T-cell (primary cell): ENCODE data around the gene NEU4. TPM values are rescaled to one million over a fixed set of nuclear protein-coding genes. Genes with fewer than 3 reads are reported as not detected.

Source experiments
- ATAC-seq, 4 experiments: fragments of 200-7000 bp in 3 of 4; fragments of 150-1000 bp in 1 of 4; cut with Tn5 transposase; replicated peaks in 1 of 4; 1 replicate in 3 of 4; 2 replicates in 1 of 4; pipeline ENCODE4 v1.10.0; 2021; ENCODE audit warnings: moderate library complexity in 3 of 4, mild to moderate bottlenecking in 2 of 4, moderate number of reproducible peaks in 1 of 4
- CTCF ChIA-PET, 2 donors: fragments of 300-600 bp; sonication (Branson Sonifier 250); formaldehyde crosslinking; loops; one replicate each; lab custom pipeline; 2022; ENCODE audit warnings: antibody characterized with exemption in 2 of 2; lab: Charles Lee
- POLR2A ChIA-PET, 2 donors: fragments of 300-600 bp; sonication (Branson Sonifier 250); formaldehyde crosslinking; loops; one replicate each; lab custom pipeline; 2022; ENCODE audit warnings: antibody characterized with exemption in 2 of 2; lab: Charles Lee
- DNase-seq, 35 experiments: peaks; one replicate each; pipeline versions ENCODE4 v3.0.0 to v3.0.0-alpha.2; 2013 to 2023
- H3K27ac ChIP-seq: one replicate; pipeline ENCODE4 v1.5.1; 2013; ENCODE audit warnings: low read length
- H3K27me3 ChIP-seq, 2 experiments: replicated peaks in 1 of 2; 1 replicate in 1 of 2; 2 replicates in 1 of 2; pipeline versions ENCODE4 v1.6.1 to v1.7.0; 2013; ENCODE audit warnings: low read length in 1 of 2, mixed read lengths in 1 of 2; ENCODE audit not compliant: control insufficient read depth in 2 of 2, insufficient read depth in 2 of 2; ENCODE audit errors: extremely low read depth in 1 of 2
- H3K36me3 ChIP-seq, 2 donors: 1 replicate in 1 of 2; 2 replicates in 1 of 2; pipeline versions ENCODE4 v1.6.1 to v1.7.0; 2013; ENCODE audit warnings: low read length in 1 of 2; ENCODE audit not compliant: control insufficient read depth in 2 of 2, insufficient read depth in 1 of 2; ENCODE audit errors: extremely low read depth in 1 of 2
- H3K4me1 ChIP-seq, 2 experiments: 1 replicate in 1 of 2; 2 replicates in 1 of 2; pipeline versions ENCODE4 v1.6.1 to v1.7.0; 2013; ENCODE audit warnings: low read length in 2 of 2, mixed read lengths in 1 of 2; ENCODE audit not compliant: insufficient read depth in 2 of 2, control insufficient read depth in 1 of 2; ENCODE audit errors: extremely low read depth in 1 of 2
- H3K4me3 ChIP-seq, 2 donors: 1 replicate in 1 of 2; 2 replicates in 1 of 2; pipeline versions ENCODE4 v1.5.1 to v1.7.0; 2013; ENCODE audit warnings: mild to moderate bottlenecking in 2 of 2, low read length in 1 of 2, moderate library complexity in 1 of 2; ENCODE audit not compliant: control insufficient read depth in 1 of 2; ENCODE audit errors: extremely low read depth in 1 of 2
- H3K9me3 ChIP-seq: 2 replicates; pipeline ENCODE4 v1.7.0; 2013
- H3K27ac Mint-ChIP-seq, 2 donors: one replicate each; pipeline ENCODE4 v1.8.0; 2020 to 2021; ENCODE audit warnings: mild to moderate bottlenecking in 2 of 2, mixed read lengths in 2 of 2
- H3K27me3 Mint-ChIP-seq, 2 donors: one replicate each; pipeline ENCODE4 v1.8.0; 2021 to 2022; ENCODE audit warnings: mixed read lengths in 2 of 2
- H3K36me3 Mint-ChIP-seq: one replicate; pipeline ENCODE4 v1.8.0; 2021; ENCODE audit warnings: mixed read lengths
- H3K4me1 Mint-ChIP-seq, 3 donors: one replicate each; pipeline ENCODE4 v1.8.0; 2020 to 2022; ENCODE audit warnings: mixed read lengths in 3 of 3, mild to moderate bottlenecking in 1 of 3
- H3K4me3 Mint-ChIP-seq, 3 donors: one replicate each; pipeline ENCODE4 v1.8.0; 2020 to 2022; ENCODE audit warnings: mild to moderate bottlenecking in 3 of 3, mixed read lengths in 3 of 3, moderate library complexity in 3 of 3
- H3K9me3 Mint-ChIP-seq, 3 donors: one replicate each; pipeline ENCODE4 v1.8.0; 2020 to 2022; ENCODE audit warnings: mixed read lengths in 3 of 3
- WGBS: methylation state at CpG from one replicate; pipeline ENCODE4 v1.1.5; 2013; ENCODE audit warnings: missing lambda C conversion rate; ENCODE audit not compliant: insufficient coverage; 5-methylcytosine and 5-hydroxymethylcytosine counted together
- total RNA-seq, 35 experiments: library from RNA in 6 of 35; stranded (reverse) in 6 of 35; fragments of 120-200 nt in 1 of 35; gene quantifications; one replicate each; pipeline versions ENCODE4 v1.2.1 to v1.2.4 and lab custom pipeline; 2013 to 2026

The NEU4 gene
- total RNA-seq, 5 donors from 2014 or later (not counting 1 experiment from before 2014, with no cell fraction given): 0.26 to 1.6 (median 1.4) TPM; not detected in 2

DNA sequence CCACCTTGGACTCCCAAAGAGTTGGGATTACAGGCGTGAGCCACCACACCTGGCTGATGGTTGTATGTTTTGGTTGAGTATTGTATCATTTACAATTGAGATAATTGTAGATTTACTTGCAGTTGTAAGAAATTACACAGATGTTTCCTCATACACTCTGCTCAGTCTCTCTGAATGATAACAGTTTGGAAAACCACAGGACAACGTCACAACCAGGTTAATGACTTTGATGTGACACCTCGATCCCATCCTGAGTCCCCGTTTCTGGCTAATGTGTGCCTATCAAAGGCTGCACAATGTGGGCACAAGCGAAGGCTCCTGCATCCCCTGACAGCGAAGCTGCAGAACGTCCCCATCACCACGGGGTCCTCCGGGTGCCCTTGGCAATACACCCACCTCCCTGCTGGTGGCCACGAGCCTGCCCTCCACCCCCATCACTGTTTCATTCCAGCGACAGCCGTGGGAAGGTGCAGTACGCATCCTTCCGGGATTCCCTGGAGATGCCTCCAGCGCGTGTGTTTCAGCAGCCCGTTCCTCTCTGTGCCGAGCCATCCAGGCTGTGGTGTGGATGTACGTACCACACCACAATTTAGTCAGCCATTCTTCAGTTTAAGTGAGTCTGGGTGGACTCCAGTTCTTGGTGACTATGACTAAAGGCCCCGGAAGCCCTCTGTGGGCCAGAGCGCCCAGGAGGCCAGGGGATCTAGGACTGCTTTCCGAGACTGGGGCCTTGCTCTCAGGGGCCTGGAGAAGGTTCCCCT lies 54.0 kb downstream of the NEU4 start:
- Histone ChIP-seq H3K36me3 (no peaks in the 10 kb centered on the region), H3K27me3 (peaks cover 0 to 36% of the 10 kb centered on the region in 2 experiments), H3K4me3 (peak overlapping the region; percentile 5 to 13), H3K9me3 (no peaks in the 10 kb centered on the region), H3K4me1 (peaks cover 10 to 98% of the 10 kb centered on the region in 2 experiments), H3K27ac (peak overlapping the region; percentile 38)
- ChIA-PET POLR2A (no interaction called here), CTCF (no interaction called here)
- H3K27me3 Mint-ChIP-seq: peaks cover 19 to 40% of the 10 kb centered on the region in 2 donors
- DNase-seq (peak in 1 of 35 experiments; percentile 2), ATAC-seq (peak in 1 of 4 experiments; percentile 2)
- peaks cover 52 to 75% (median 63%) of the 10 kb centered on the region in 3 donors for H3K4me1 Mint-ChIP-seq
- no peaks in the 10 kb centered on the region for H3K36me3 Mint-ChIP-seq
- H3K27ac Mint-ChIP-seq: peak overlapping the region; percentile 75 to 80
- H3K9me3 Mint-ChIP-seq: no peaks in the 10 kb centered on the region
- H3K4me3 Mint-ChIP-seq: peak overlapping the region; percentile 47 to 69 (median 56)
- WGBS: 40% methylated on average over 6 of the region's 22 CpGs

DNA sequence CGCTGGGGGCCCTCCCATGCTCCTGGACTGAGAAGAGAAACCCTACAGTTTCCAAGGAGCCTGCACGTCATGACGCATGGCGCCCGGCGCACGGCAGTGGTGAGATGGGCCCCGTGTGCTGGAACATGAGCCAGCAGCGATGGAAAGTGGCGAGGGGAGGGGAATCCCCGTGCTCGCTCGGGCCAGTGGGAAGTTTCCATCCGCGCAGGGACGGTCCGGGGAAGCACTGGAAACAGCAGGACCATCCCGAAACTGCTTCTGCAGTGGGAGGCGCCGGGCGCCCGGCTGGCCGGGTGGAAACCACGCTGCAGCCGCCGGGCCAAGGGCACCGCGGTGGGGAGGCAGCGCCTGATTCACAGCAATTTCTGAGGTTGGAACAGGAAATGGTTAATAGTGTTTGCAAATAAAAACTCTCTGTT lies 54.6 kb downstream of the NEU4 start:
- H3K4me1 Mint-ChIP-seq: peaks cover 55 to 77% (median 64%) of the 10 kb centered on the region in 3 donors
- CTCF ChIA-PET: no interaction called here
- no peaks in the 10 kb centered on the region for H3K9me3 Mint-ChIP-seq
- Histone ChIP-seq H3K36me3 (no peaks in the 10 kb centered on the region), H3K4me3 (peak overlapping the region; percentile 5 to 13), H3K9me3 (no peaks in the 10 kb centered on the region), H3K4me1 (peaks cover 12 to 98% of the 10 kb centered on the region in 2 experiments), H3K27ac (peak overlapping the region; percentile 38), H3K27me3 (peaks cover 0 to 36% of the 10 kb centered on the region in 2 experiments)
- 5% methylated on average over 19 of the region's 29 CpGs for WGBS
- DNase-seq (peak in 4 of 35 experiments; percentile 4 to 65 (median 38)), ATAC-seq (peak in 2 of 4 experiments; percentile 7 to 11)
- peak overlapping the region; percentile 47 to 69 (median 56) for H3K4me3 Mint-ChIP-seq
- H3K36me3 Mint-ChIP-seq: no peaks in the 10 kb centered on the region
- POLR2A ChIA-PET: no interaction called here
- peak overlapping the region; percentile 75 to 80 for H3K27ac Mint-ChIP-seq
- peaks cover 19 to 40% of the 10 kb centered on the region in 2 donors for H3K27me3 Mint-ChIP-seq

DNA sequence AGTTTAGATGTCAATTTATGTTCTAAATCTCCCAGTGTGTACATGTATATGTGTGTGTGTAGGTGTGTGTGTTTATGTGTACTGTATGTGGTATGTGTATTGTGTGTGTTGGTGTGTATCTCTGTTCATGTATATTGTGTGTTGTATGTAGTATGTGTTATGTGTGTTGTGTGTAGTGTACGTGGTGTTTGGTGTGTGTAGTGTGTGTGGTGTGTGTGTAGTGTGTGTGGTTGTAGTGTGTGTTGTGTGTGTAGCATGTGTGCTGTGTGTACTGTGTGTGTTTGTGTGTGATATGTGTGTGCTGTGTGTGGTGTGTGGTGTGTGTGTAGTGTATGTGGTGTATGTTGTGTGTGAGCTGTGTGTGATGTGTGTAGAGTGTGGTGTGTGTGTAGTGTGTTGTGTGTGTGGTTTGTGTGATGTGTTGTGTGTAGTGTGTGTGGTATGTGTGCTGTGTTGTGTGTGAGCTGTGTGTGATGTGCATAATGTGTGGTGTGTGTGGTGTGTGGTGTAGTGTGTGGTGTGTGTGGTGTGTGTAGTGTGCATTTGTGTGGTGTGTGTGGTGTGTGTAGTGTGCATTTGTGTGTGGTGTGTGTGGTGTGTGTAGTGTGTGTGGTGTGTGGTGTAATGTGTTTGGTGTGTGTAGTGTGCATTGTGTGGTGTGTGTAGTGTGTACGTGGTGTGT lies 55.3 kb downstream of the NEU4 start:
- Histone ChIP-seq H3K9me3 (no peaks in the 10 kb centered on the region), H3K27ac (peak overlapping the region; percentile 38), H3K27me3 (peaks cover 0 to 36% of the 10 kb centered on the region in 2 experiments), H3K4me1 (peaks cover 12 to 99% of the 10 kb centered on the region in 2 experiments), H3K4me3 (peak overlapping the region in 1 of 2 donors; percentile 13), H3K36me3 (no peaks in the 10 kb centered on the region)
- H3K9me3 Mint-ChIP-seq: no peaks in the 10 kb centered on the region
- POLR2A ChIA-PET: no interaction called here
- ATAC-seq (no peak), DNase-seq (no peak)
- peak overlapping the region in 2 of 3 donors; percentile 2 to 4 for H3K4me3 Mint-ChIP-seq
- peaks cover 61 to 81% (median 68%) of the 10 kb centered on the region in 3 donors for H3K4me1 Mint-ChIP-seq
- no peaks in the 10 kb centered on the region for H3K36me3 Mint-ChIP-seq
- H3K27ac Mint-ChIP-seq: peak overlapping the region; percentile 55 to 64
- H3K27me3 Mint-ChIP-seq: peaks cover 19 to 40% of the 10 kb centered on the region in 2 donors
- CTCF ChIA-PET: no interaction called here
- WGBS: 64% methylated on average over 2 of the region's 2 CpGs

DNA sequence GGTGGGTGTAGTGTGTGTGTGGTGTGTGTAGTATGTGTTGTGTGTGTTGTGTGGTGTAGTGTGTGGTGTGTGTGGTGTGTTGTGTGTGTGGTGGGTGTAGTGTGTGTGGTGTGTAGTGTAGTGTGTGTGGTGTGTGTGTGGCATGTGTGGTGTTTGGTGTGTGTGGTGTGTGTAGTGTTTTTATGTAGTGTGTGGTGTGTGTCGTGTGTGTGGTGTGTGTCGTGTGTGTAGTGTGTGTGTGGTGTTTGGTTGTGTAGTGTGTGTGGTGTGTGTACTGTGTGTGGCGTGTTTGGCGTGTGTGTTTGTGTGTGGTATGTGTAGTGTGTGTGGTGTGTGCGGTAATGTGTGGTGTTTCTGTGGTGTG lies 55.8 kb downstream of the NEU4 start:
- Histone ChIP-seq H3K27ac (peak overlapping the region; percentile 38), H3K4me1 (peaks cover 12 to 99% of the 10 kb centered on the region in 2 experiments), H3K4me3 (no peak overlapping the region), H3K9me3 (no peaks in the 10 kb centered on the region), H3K36me3 (no peaks in the 10 kb centered on the region), H3K27me3 (peaks cover 0 to 36% of the 10 kb centered on the region in 2 experiments)
- 95% methylated on average over 5 of the region's 5 CpGs for WGBS
- Mint-ChIP-seq H3K9me3 (no peaks in the 10 kb centered on the region), H3K36me3 (no peaks in the 10 kb centered on the region), H3K4me1 (peaks cover 57 to 79% (median 63%) of the 10 kb centered on the region in 3 donors), H3K27me3 (peaks cover 19 to 40% of the 10 kb centered on the region in 2 donors), H3K4me3 (no peak overlapping the region), H3K27ac (no peak overlapping the region)
- DNase-seq (no peak), ATAC-seq (no peak)
- ChIA-PET POLR2A (no interaction called here), CTCF (no interaction called here)

DNA sequence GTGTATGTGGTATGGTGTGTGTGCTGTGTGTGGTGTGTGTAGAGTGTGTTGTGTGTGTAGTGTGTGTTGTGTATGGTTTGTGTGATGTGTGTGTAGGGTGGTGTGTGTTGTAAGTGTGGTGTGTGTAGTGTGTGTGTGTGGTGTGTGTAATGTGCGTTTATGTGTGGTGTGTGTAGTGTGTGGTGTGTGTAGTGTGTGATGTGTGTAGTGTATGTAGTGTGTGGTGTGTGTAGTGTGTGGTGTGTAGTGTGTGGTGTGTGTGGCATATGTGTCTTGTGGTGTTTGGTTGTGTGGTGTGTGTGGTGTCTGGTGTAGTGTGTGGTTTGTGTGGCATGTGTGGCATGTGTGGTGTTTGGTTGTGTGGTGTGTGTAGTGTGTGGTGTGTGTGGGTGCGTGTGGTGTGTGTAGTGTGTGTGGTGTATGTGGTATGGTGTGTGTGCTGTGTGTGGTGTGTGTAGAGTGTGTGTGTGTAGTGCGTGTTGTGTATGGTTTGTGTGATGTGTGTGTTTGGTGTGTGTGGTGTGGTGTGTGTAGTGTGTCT lies 56.5 kb downstream of the NEU4 start:
- ATAC-seq (no peak), DNase-seq (no peak)
- H3K27ac Mint-ChIP-seq: peak overlapping the region in 1 of 2 donors; percentile 41
- H3K36me3 ChIP-seq: no peaks in the 10 kb centered on the region
- peaks cover 56 to 75% (median 58%) of the 10 kb centered on the region in 3 donors for H3K4me1 Mint-ChIP-seq
- H3K9me3 Mint-ChIP-seq: no peaks in the 10 kb centered on the region
- H3K4me3 Mint-ChIP-seq: peak overlapping the region in 1 of 3 donors; percentile 46
- peaks cover 10 to 99% of the 10 kb centered on the region in 2 experiments for H3K4me1 ChIP-seq
- ChIA-PET CTCF (no interaction called here), POLR2A (no interaction called here)
- 73% methylated on average over 3 of the region's 3 CpGs for WGBS
- H3K9me3 ChIP-seq: no peaks in the 10 kb centered on the region
- peak overlapping the region; percentile 38 for H3K27ac ChIP-seq
- H3K36me3 Mint-ChIP-seq: no peaks in the 10 kb centered on the region
- peaks cover 0 to 34% of the 10 kb centered on the region in 2 experiments for H3K27me3 ChIP-seq
- H3K4me3 ChIP-seq: no peak overlapping the region
- peaks cover 19 to 40% of the 10 kb centered on the region in 2 donors for H3K27me3 Mint-ChIP-seq
